Breast epithelium (tissue), 4 donors: ENCODE measurements around the gene CIT. TPM values are rescaled to one million over a fixed set of nuclear protein-coding genes. Genes with fewer than 3 reads are reported as not detected.

Source experiments
- DNase-seq, 2 donors: peaks; one replicate each; pipeline ENCODE4 v3.0.0-alpha.2; 2019; ENCODE audit warnings: low spot score in 2 of 2
- H3K27ac ChIP-seq, 2 donors: fragments of 200-600 bp; sonication (generic) in 1 of 2; one replicate each; pipeline ENCODE4 v1.5.1; 2016 to 2019; ENCODE audit warnings: mild to moderate bottlenecking in 1 of 2
- H3K27me3 ChIP-seq, 2 donors: fragments of 200-600 bp; sonication (generic) in 1 of 2; one replicate each; pipeline versions ENCODE4 v1.5.1 to v1.6.0; 2017 to 2019; ENCODE audit warnings: control low read depth in 1 of 2, mild to moderate bottlenecking in 1 of 2
- H3K36me3 ChIP-seq: fragments of 200-600 bp; one replicate; pipeline ENCODE4 v1.5.1; 2019
- H3K4me1 ChIP-seq, 2 donors: fragments of 200-600 bp; sonication (generic); one replicate each; pipeline ENCODE4 v1.5.1; 2016 to 2019; ENCODE audit warnings: control low read depth in 1 of 2
- H3K4me3 ChIP-seq, 3 donors: fragments of 200-600 bp; sonication (generic); 1 replicate in 2 of 3; 2 replicates in 1 of 3; pipeline ENCODE4 v1.5.1; 2016 to 2019; ENCODE audit warnings: mild to moderate bottlenecking in 3 of 3, moderate library complexity in 2 of 3
- H3K9me3 ChIP-seq, 2 donors: fragments of 200-600 bp; sonication (generic) in 1 of 2; one replicate each; pipeline ENCODE4 v1.5.1; 2016 to 2019; ENCODE audit warnings: control low read depth in 1 of 2
- POLR2A ChIP-seq: fragments of 450-650 bp; IDR thresholded peaks from one replicate; pipeline ENCODE4 v1.6.1; 2016; ENCODE audit warnings: antibody characterized with exemption, mild to moderate bottlenecking, moderate library complexity
- POLR2AphosphoS5 ChIP-seq, 3 donors: sonication (generic); formaldehyde crosslinking; IDR thresholded peaks; one replicate each; pipeline ENCODE4 v1.6.1; 2017; ENCODE audit warnings: antibody characterized with exemption in 3 of 3
- intact Hi-C: fragments of 100-400 bp; cut with DNase I; formaldehyde crosslinking; loops from one replicate; pipeline ENCODE4 v1.15.1; 2023; ENCODE audit warnings: low total_unique reads
- total RNA-seq, 3 donors: library from RNA; depleted of rRNA; stranded (reverse); fragments of >200 nt; gene quantifications; one replicate each; pipeline ENCODE4 v1.1.0, GENCODE V29; 2016
- TF ChIP-seq, protein P1 (sequence below), 3 donors: fragments of 450-650 bp; IDR thresholded peaks; one replicate each; pipeline ENCODE4 v1.5.1; 2016 to 2017; ENCODE audit warnings: antibody characterized with exemption in 3 of 3, mild to moderate bottlenecking in 3 of 3, moderate library complexity in 3 of 3

Gene CIT
- total RNA-seq, 3 donors from 2014 or later, result 1.3 to 9.5 (median 2.4) TPM

DNA sequence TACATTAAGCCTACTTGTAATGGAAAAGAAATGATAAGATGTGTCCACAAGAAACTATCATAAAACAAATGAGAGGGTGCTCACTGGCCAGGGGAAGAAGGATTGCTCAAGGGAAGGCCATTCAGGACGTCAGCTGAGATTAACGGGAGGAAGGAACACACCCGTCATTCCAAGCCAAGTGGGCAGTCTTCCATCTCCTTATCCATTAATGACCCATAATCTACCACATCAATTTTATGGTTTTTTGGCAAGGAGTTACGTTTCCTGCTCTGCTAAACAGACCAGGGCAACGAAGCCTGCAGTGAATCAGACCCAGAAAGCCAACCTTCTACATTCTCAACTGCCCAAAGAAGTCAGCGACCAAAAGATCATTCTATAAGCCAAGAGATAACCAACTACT lies 184.1 kb downstream of the CIT start:
- no peak for TF ChIP-seq POLR2A
- no peak for TF ChIP-seq POLR2AphosphoS5 (IDR thresholded peaks at IDR 0.05)
- TF ChIP-seq, protein P1, sequence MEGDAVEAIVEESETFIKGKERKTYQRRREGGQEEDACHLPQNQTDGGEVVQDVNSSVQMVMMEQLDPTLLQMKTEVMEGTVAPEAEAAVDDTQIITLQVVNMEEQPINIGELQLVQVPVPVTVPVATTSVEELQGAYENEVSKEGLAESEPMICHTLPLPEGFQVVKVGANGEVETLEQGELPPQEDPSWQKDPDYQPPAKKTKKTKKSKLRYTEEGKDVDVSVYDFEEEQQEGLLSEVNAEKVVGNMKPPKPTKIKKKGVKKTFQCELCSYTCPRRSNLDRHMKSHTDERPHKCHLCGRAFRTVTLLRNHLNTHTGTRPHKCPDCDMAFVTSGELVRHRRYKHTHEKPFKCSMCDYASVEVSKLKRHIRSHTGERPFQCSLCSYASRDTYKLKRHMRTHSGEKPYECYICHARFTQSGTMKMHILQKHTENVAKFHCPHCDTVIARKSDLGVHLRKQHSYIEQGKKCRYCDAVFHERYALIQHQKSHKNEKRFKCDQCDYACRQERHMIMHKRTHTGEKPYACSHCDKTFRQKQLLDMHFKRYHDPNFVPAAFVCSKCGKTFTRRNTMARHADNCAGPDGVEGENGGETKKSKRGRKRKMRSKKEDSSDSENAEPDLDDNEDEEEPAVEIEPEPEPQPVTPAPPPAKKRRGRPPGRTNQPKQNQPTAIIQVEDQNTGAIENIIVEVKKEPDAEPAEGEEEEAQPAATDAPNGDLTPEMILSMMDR (IDR thresholded peaks at IDR 0.05), result no peak
- Histone ChIP-seq H3K9me3 (no peaks in the 10 kb centered on the region), H3K27ac (peak overlapping the region; percentile 37 to 48), H3K36me3 (no peaks in the 10 kb centered on the region), H3K27me3 (no peaks in the 10 kb centered on the region), H3K4me1 (no peaks in the 10 kb centered on the region), H3K4me3 (no peak overlapping the region)
- DNase-seq, result no peak
- intact Hi-C loops, result no loop called here

DNA sequence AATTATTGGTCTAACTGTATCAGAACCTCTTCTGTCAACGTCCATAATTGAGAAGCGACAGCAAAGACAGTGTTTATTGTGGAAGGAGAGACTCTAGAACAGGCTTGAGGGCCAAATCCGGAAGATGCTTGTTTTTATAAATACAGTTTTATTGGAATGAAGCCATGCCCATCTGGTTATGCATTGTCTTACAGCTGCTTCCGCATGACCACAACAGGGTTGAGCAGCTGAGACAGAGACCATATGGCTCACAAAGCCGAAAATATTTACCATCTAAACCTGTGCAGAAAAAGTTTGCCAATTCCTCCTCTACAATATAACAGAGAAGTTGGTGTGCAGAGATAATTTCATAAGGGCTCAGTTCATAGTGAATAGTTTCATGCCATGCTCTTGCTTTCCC lies 184.7 kb downstream of the CIT start:
- Histone ChIP-seq H3K9me3 (no peaks in the 10 kb centered on the region), H3K4me1 (no peaks in the 10 kb centered on the region), H3K36me3 (no peaks in the 10 kb centered on the region), H3K4me3 (no peak overlapping the region), H3K27ac (peak overlapping the region in 1 of 2 donors; percentile 48), H3K27me3 (no peaks in the 10 kb centered on the region)
- TF ChIP-seq, protein P1 (IDR thresholded peaks at IDR 0.05), result no peak
- no peak for TF ChIP-seq POLR2A
- DNase-seq, result no peak
- intact Hi-C loops, result no loop called here

DNA sequence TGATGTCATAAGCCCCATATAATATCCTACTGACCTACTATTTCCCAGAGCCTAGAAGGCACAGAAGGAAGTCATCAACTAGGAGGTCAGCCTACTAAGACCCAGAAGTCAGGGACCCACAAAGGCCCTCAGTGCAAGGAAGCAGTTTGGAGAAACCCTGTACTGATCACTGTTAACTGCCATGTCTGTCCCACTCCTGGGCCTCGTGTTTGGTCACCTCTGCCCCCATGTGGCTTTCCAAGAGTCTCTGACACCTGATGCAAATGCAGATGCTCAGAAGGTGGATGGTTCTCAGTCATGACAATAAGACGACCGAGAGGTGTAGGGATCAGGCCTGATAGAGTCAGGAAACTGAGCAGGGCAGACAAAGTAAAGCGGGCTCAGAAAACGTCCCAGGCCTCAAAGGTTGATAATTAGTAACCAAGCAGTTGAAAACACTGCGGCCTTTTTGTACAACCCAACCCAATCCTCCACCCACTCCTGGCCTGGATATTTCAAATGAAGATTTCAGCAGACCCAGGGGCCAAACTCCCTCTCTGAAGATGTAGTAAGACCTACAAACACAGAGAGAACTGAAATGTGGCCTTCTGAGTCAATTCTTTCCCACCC lies 185.8 kb downstream of the CIT start:
- H3K4me1 ChIP-seq, result no peaks in the 10 kb centered on the region
- H3K27ac ChIP-seq, result no peak overlapping the region
- DNase-seq, result no peak
- no peaks in the 10 kb centered on the region for H3K9me3 ChIP-seq
- no peak overlapping the region for H3K4me3 ChIP-seq
- no peaks in the 10 kb centered on the region for H3K36me3 ChIP-seq
- no peak for TF ChIP-seq POLR2AphosphoS5 (IDR thresholded peaks at IDR 0.05)
- TF ChIP-seq, protein P1 (IDR thresholded peaks at IDR 0.05), result no peak
- TF ChIP-seq POLR2A, result no peak
- intact Hi-C loops, result no loop called here
- H3K27me3 ChIP-seq, result no peaks in the 10 kb centered on the region

DNA sequence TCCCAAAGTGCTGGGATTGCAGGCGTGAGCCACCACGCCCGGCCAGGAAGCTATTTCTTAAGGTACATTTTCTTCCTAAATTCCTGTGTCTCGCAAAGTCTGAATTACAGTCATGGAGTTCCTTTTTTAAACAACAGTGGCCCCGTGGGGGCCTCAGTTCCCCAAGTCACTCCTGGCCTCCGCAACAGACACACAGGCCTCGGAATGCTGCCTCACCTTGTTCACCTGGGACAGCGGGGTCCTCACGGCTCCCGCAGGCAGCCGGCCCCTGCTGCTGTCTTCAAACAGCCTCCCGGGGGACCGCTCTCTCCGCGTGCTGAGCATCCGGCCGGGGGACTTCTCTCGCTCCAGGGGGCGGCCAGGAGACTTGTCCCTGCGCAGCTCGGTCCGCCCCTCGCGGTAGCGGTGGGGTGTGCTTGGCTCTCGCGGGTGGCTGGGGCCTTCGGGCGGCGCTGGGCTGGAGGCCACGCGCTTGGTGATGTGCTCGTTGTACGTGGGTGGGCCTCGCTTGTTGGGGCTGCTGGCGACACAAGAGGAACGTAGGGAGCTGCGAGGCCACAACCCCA lies 187.1 kb downstream of the CIT start:
- DNase-seq, result no peak
- H3K27ac ChIP-seq, result no peak overlapping the region
- H3K4me3 ChIP-seq, result no peak overlapping the region
- no peaks in the 10 kb centered on the region for H3K4me1 ChIP-seq
- H3K27me3 ChIP-seq, result no peaks in the 10 kb centered on the region
- no peaks in the 10 kb centered on the region for H3K36me3 ChIP-seq
- no peak for TF ChIP-seq POLR2AphosphoS5 (IDR thresholded peaks at IDR 0.05)
- TF ChIP-seq, protein P1 (IDR thresholded peaks at IDR 0.05), result no peak
- no peak for TF ChIP-seq POLR2A
- no peaks in the 10 kb centered on the region for H3K9me3 ChIP-seq
- intact Hi-C loops, result loop anchor here (5.0 kb wide), 1 partner anchor 1653 kb away; no protein-coding TSS in a partner anchor

DNA sequence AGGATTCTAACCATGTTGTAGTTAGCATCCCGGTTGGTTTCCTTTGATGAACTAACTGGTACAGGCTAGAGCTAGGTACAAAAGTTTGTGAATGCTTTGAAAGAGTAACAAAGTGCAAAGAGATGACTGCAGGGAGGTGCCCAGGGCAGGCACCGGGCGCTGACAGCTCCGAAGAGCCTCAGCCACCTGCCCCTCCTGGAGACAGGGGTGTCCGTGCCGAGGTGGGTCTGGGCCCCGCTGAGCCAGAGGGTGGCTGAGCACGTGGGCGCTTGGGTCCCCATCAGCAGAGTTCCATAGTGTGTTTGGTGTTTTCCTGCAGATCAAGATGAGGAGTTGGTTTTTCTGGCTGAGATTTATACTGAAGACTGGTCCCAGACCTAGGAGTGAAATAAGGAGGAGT lies 189.2 kb downstream of the CIT start:
- intact Hi-C loops, result loop anchor here (5.0 kb wide), 1 partner anchor 1651 kb away; no protein-coding TSS in a partner anchor
- no peak overlapping the region for H3K4me3 ChIP-seq
- no peaks in the 10 kb centered on the region for H3K27me3 ChIP-seq
- no peak for TF ChIP-seq POLR2AphosphoS5 (IDR thresholded peaks at IDR 0.05)
- no peak for TF ChIP-seq POLR2A
- TF ChIP-seq, protein P1 (IDR thresholded peaks at IDR 0.05), result no peak
- no peaks in the 10 kb centered on the region for H3K9me3 ChIP-seq
- DNase-seq, result no peak
- H3K4me1 ChIP-seq, result no peaks in the 10 kb centered on the region
- H3K36me3 ChIP-seq, result no peaks in the 10 kb centered on the region
- H3K27ac ChIP-seq, result no peak overlapping the region
